Activated T-cell treated with anti-CD3 and anti-CD28 coated beads, Interleukin-2, amount 50 U/mL, for 72 hours (primary cell): ENCODE measurements around the gene SH2B3. TPM values are rescaled to one million over a fixed set of nuclear protein-coding genes. Genes with fewer than 3 reads are reported as not detected.

Source experiments
- ATAC-seq, 2 donors: fragments of 150-1000 bp; cut with Tn5 transposase; replicated peaks in 1 of 2; 2 replicates each; pipeline ENCODE4 v1.10.0; 2021; ENCODE audit warnings: moderate library complexity in 2 of 2, mild to moderate bottlenecking in 1 of 2
- DNase-seq, 2 donors: peaks; one replicate each; pipeline ENCODE4 v3.0.0; 2021 to 2022; ENCODE audit warnings: mixed read lengths in 1 of 2
- H3K27ac Mint-ChIP-seq: one replicate; pipeline ENCODE4 v1.8.0; 2022; ENCODE audit warnings: mild to moderate bottlenecking, moderate library complexity, mixed read lengths
- H3K27me3 Mint-ChIP-seq: one replicate; pipeline ENCODE4 v1.8.0; 2022; ENCODE audit warnings: low read depth, mixed read lengths
- H3K36me3 Mint-ChIP-seq, 2 donors: one replicate each; pipeline ENCODE4 v1.8.0; 2022; ENCODE audit warnings: mixed read lengths in 2 of 2, mild to moderate bottlenecking in 1 of 2; ENCODE audit not compliant: insufficient read depth in 2 of 2
- H3K4me1 Mint-ChIP-seq: one replicate; pipeline ENCODE4 v1.8.0; 2022; ENCODE audit warnings: low read depth, mixed read lengths
- H3K4me3 Mint-ChIP-seq, 2 donors: one replicate each; pipeline ENCODE4 v1.8.0; 2022; ENCODE audit warnings: mild to moderate bottlenecking in 2 of 2, mixed read lengths in 2 of 2, moderate library complexity in 2 of 2
- H3K9me3 Mint-ChIP-seq, 2 donors: one replicate each; pipeline ENCODE4 v1.8.0; 2022; ENCODE audit warnings: mixed read lengths in 2 of 2
- total RNA-seq, 2 donors: library from RNA; stranded (reverse); gene quantifications; one replicate each; pipeline ENCODE4 v1.2.3, GENCODE V29; 2022

The SH2B3 gene
- total RNA-seq, 2 donors from 2014 or later, result 33.3 to 37.4 TPM

DNA sequence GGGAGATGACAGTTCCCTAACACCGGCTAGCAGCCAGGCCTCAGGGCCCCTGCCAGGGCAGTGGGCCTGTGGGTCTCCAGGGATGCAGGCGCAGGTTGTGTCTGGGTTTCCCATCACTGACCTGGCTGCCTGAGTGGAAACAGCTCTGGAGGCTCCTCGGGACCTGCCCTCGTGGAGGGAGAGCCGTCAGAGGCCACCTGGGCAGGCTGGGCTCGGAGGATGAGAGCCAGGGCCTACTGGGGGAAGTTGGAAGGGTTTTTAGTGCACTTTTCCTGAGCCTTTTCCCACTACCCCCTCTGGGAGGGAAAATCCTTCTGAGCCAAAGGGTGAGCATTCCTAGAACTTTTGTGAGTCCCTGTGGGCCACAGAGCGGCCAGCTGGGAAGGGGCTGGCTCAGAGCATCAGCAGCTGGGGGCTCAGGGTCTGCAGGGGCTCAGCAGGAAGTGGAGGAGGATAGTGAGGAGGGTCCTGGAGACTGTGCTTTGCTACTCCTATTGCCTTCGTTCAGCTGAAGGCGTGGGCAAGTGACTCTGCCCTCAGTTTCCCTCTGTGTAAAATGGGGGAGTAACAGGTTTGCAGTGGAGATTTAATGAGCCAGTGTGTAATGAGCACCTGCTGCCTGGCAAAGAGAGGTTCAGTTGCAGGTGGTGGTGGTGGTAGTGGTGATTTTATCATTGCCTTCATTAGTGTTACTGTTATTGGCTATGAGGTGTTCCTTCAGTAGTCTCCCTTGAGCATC is 1.8 kb downstream of the SH2B3 start:
- Mint-ChIP-seq H3K4me1 (peaks cover 77% of the 10 kb centered on the region), H3K4me3 (peak overlapping the region; percentile 88 to 98), H3K27ac (peak overlapping the region; percentile 82), H3K36me3 (peaks cover 2 to 4% of the 10 kb centered on the region in 2 donors), H3K9me3 (no peaks in the 10 kb centered on the region), H3K27me3 (no peaks in the 10 kb centered on the region)
- ATAC-seq (no peak), DNase-seq (no peak)

DNA sequence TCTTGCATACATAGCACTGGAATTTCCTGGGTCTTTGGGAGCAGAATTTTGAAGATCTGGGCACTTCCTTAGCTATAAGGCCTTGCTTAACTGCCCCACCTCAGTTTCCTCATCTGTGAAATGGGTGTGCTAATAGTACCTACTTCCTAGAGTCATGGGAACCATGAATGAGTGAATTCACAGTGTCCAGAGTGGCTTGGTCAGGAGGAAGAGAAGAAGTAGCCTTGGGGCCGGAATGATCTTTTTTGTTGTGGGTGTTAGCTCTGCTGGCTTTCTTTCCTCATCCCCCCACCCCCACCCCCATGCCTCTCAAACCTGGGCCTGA is 2.4 kb downstream of the SH2B3 start:
- no peak overlapping the region for H3K27ac Mint-ChIP-seq
- H3K4me1 Mint-ChIP-seq, result peaks cover 77% of the 10 kb centered on the region
- no peaks in the 10 kb centered on the region for H3K9me3 Mint-ChIP-seq
- ATAC-seq (no peak), DNase-seq (no peak)
- H3K4me3 Mint-ChIP-seq, result peak overlapping the region; percentile 88 to 98
- H3K36me3 Mint-ChIP-seq, result peaks cover 2 to 4% of the 10 kb centered on the region in 2 donors
- no peaks in the 10 kb centered on the region for H3K27me3 Mint-ChIP-seq

DNA sequence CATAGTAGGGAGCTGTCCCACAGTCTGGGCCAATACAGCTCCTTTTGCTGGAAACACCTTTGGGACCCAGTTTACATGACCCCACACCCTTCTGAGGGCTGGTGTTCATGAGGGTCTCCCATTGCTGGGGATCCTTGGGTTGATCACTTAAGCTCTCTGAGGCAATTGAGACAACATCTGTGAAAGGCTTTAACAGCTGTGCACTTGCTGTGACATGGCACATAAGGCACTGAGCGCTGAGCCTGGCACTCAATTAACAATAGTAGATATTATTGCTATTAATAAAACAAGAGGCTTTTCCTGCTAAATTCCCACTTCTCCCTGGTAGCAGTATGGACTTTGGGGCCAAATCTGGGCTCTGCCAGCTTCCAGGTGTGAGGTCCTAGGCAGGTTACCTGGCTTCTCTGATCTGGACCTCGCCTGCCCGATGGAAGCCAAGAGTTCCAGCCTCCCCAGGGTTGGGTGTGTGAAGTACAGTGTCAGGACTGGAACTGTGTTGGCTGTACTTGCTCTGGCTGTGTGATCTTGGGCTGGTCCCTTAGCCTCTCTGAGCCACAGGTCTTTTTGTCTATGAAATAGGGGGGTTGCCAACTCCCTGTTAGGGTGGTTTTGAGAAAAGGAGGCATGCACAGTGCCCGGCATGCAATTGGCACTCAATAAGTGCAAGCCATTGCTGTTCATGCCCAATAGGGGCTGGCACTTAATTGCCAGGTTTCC is 3.1 kb downstream of the SH2B3 start:
- Mint-ChIP-seq H3K4me3 (peak overlapping the region; percentile 88 to 98), H3K27ac (peak overlapping the region; percentile 3), H3K36me3 (peaks cover 4 to 6% of the 10 kb centered on the region in 2 donors), H3K9me3 (no peaks in the 10 kb centered on the region), H3K4me1 (peaks cover 77% of the 10 kb centered on the region), H3K27me3 (no peaks in the 10 kb centered on the region)
- no peak for ATAC-seq
- DNase-seq, result no peak

DNA sequence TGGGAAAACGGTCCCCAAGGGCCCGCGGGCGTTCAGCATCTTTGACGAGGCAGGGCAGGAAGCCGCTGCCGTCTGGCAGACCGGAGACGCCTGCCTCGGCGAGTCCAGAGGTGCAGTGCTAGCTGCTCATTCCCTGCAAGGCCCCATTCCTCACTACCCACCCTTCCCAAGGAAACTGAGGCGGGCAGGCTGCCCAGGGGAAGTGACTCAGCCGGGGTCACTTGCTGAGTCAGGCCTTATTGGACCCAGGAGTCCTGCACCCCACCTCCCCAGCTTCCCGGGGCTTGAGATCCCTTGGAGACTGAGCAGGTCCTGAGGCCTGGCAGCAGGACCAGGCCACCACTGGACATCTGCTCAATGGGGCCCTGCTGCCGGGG is 3.7 kb downstream of the SH2B3 start:
- Mint-ChIP-seq H3K9me3 (no peaks in the 10 kb centered on the region), H3K27ac (peak overlapping the region; percentile 3), H3K4me1 (peaks cover 74% of the 10 kb centered on the region), H3K4me3 (peak overlapping the region; percentile 88 to 98), H3K36me3 (peaks cover 4 to 6% of the 10 kb centered on the region in 2 donors), H3K27me3 (no peaks in the 10 kb centered on the region)
- DNase-seq, result peak in 1 of 2 donors; percentile 35
- ATAC-seq, result no peak

DNA sequence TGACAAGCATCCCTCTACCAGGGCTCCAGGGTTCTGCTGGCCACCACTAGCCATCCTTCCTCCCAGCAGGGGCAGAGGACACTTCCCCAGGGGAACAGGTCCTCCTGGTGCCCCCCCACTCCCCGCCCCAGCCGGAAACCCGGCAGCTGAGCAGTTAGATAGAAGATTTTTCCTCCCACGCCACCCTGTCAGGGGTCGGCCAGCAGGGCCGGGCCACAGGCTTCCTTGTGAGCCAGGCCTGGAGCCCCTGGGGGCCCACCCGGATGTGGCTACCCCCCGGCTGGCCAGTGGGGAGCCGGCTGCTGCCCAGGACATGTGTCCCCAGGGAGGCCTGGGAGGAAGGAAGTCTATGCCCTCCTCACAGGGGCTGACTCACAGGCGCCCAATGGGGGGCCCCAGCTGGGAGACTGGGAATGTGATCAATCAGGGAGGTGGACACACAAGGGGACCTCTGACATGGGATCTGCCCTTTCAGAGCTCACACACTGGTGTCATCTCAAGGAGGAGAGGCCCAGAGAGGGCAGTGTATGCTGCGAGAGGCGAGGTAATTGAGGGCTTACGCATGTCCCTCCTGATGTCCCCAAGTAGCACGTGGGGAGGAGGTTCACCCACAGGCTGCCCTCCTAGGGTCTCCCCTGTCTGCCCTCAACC is 4.2 kb downstream of the SH2B3 start:
- no peaks in the 10 kb centered on the region for H3K9me3 Mint-ChIP-seq
- DNase-seq, result peak; percentile 40 to 47

DNA sequence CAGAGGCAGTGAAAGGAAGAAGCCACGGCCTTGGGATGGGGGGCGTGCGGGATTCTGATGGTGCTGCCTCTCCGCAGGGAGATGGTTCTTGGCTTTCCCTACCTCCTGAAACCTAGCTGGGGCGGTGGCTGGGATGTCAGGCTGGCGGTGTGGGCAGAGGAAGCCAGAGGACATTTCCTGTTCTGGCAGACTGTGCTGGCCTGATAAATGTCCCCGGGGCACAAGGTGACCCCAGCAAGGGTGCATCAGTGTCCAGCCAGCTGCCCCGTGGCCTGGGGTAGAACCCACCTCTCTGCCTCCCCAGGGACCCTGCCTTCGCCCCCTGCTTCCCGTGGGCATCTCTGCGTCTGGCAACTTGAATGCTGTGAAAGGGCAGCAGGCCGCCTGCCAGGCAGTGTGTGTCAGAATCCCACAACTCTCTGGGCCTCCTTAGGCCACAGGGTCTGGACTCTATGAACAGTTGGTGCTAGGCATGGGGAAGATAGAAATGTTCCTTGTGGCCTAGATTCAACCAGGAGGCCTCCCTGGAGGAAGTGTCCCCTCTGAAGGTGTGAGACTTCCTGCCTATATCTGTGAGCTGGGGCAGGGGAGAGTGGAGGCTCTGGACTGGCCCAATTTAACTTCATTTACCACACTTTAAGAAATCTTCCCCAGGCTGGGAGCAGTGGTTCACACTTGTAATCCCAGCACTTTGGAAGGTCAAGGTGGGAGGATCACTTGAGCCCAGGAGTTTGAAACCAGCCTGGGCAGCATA is 4.9 kb downstream of the SH2B3 start:
- ATAC-seq, result no peak
- Mint-ChIP-seq H3K36me3 (peaks cover 4 to 11% of the 10 kb centered on the region in 2 donors), H3K4me3 (peak overlapping the region; percentile 88 to 98), H3K27ac (no peak overlapping the region), H3K9me3 (no peaks in the 10 kb centered on the region), H3K4me1 (peaks cover 78% of the 10 kb centered on the region), H3K27me3 (no peaks in the 10 kb centered on the region)
- DNase-seq, result no peak

More for the DNA sequence above, 4.2 kb downstream of the SH2B3 start:
- Mint-ChIP-seq H3K27ac (peak overlapping the region; percentile 68), H3K27me3 (no peaks in the 10 kb centered on the region), H3K36me3 (peaks cover 4 to 8% of the 10 kb centered on the region in 2 donors), H3K4me1 (peaks cover 74% of the 10 kb centered on the region), H3K4me3 (peak overlapping the region; percentile 88 to 98)
- ATAC-seq, result no peak

DNA sequence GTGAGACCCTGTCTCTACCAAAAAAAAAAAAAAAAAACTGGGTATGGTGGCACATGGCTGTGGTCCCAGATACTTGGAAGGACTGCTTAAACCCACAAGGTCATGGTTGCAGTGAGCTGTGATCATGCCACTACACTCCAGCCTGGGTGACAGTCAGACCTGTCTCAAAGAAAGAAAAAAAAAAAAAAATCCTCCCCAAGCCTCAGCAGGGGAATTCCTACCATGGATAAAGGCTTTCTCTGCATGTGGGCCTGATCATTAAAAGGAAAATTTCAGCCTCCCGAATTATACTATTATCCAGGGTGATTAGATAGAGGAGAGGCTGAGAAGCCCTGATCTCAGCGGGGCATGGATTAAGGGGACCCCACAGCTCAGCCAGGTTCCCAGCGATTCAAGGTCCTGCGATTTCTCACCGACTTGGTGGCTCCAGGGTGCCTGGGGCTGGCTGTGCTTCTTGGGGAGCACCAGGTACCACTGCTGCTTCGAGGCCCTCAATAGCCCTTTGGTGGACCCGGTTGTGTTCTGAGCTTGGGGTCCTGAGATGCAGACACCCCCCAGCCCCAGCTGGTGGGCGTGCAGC is 5.6 kb downstream of the SH2B3 start:
- Mint-ChIP-seq H3K27me3 (no peaks in the 10 kb centered on the region), H3K36me3 (peaks cover 4 to 15% of the 10 kb centered on the region in 2 donors), H3K4me1 (peaks cover 78% of the 10 kb centered on the region), H3K27ac (no peak overlapping the region), H3K4me3 (peak overlapping the region; percentile 22 to 88), H3K9me3 (no peaks in the 10 kb centered on the region)
- ATAC-seq (no peak), DNase-seq (no peak)

DNA sequence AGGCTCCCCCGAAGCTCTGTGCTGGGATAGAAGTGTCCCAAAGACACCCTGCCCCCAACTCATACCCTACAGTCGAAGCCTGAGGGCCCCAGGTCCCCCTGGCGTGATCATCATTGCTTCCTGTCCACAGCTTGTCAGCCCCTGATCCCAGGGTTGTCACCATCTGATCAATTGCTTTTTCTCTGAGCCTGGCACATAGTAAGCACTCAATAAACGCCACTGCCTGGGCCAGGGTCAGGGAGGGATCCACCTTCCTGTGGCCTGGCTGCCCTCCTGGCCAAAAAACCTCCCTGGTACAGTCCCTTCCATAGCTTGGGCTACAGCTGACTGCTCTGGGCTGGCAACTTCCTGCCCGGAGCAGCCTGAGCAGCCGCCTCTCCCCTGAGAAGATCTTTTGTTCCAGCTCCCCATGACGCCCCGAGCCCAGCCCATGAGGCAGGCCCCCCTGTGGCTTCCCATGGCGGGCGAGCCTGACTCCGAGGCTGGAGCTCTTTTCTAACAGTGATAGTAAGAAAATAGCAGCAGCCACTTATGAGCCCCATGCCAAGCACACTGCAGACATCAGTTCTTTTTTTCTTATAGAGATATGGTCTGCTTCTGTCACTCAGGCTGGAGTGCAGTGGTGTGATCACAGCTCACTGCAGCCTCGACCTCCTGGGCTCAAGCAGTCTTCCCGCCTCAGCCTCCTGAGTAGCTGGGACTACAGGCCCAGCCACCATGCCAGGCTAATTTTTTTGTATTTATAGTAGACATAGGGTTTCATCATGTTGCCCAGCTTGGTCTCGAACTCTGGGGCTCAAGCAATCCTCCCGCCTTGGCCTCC is 6.5 kb downstream of the SH2B3 start:
- H3K36me3 Mint-ChIP-seq, result peaks cover 2 to 15% of the 10 kb centered on the region in 2 donors

DNA sequence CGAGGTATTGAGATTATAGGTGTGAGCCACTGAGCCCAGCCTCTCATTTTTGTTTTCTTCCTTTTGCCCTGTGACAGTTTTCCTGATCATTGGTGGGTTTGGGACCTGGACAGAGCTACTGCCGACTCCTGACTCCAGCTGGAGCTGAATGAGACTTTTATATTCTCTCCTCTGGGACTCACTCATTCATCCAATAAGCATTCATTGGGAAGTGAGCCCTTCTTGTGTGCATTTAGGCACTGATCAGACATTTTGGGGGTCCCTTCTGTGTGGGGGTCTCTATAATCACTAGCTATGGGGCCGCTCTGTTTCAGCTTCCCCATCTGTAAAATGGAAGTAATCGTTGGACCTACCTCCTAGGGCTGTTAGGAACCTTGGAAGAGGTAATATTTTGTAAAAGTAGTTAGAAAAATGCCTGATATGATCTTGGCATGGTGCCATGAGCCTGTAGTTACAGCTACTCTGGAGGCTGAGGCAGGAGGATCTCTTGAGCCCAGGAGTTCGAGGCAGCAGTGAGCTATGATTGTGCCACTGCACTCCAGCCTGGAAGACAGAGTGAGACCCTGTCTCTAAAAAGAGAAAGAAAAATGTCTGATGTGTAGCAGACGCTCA is 7.2 kb downstream of the SH2B3 start:
- Mint-ChIP-seq H3K9me3 (no peaks in the 10 kb centered on the region), H3K27ac (peak overlapping the region; percentile 80), H3K4me1 (peaks cover 71% of the 10 kb centered on the region), H3K4me3 (no peak overlapping the region), H3K27me3 (no peaks in the 10 kb centered on the region), H3K36me3 (peaks cover 2 to 15% of the 10 kb centered on the region in 2 donors)
- no peak for DNase-seq
- no peak for ATAC-seq

More for the DNA sequence above, 6.5 kb downstream of the SH2B3 start:
- Mint-ChIP-seq H3K9me3 (no peaks in the 10 kb centered on the region), H3K27ac (peak overlapping the region; percentile 80), H3K4me1 (peaks cover 78% of the 10 kb centered on the region), H3K4me3 (peak overlapping the region; percentile 35 to 64), H3K27me3 (no peaks in the 10 kb centered on the region)
- peak; percentile 19 to 22 for ATAC-seq
- no peak for DNase-seq

DNA sequence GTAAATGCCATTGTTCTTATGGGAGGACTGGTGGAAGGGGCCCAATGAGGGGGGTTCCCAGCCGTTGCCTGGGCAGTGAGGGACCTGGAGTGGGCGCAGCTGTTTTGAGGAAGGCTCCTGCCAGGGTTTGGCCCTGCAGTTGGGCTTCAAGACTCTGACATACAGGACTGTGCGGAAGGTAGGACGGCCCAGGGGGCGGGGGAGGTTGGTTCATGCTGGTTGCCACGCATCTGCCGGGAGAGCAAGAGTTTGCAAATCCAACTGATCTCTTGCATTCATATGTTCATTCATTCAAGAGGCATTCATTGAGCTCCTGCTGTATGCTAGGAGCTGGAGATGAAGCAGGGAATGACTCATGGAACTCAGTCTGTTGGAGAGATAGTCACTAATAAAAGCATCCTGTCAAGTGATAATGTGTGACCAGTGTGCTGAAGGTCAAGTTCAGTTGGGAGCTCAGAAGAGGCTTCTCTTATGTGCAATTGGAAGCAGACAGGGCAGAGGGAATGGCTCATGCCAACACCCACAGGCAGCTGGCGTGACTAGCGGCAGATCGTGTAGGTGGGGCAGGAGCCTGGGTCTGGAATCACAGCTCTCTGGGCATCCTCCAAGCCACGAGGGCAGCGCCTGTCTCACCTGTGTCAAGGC is 7.8 kb downstream of the SH2B3 start:
- no peak for DNase-seq
- H3K27ac Mint-ChIP-seq, result peak overlapping the region; percentile 35

DNA sequence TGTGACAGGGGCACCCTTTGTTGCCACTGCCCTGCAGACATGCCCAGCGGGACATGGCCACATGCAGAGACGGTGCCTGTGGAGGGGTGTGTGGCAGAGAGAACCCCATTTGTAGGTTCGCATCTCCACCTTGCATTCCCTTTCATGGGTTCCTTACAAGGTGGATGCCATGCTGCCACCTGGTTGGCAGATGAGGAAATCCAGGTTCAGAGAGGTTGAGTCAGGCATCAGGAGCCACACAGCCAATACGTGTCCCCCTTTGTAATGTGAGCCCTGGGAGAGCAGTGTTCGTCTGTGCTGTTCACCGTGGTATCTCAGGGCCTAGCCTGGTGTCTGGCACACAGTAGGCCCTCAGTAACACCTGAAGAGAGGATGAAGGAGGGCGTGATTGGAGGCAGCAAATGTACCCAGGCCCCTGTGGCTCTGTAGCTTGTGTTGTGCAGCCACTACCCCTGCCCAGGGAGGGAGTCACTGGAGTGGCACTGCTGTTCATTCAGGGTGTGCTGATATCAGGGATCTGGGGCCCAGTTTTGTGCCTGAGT is 9.1 kb downstream of the SH2B3 start:
- DNase-seq (no peak), ATAC-seq (no peak)
- no peaks in the 10 kb centered on the region for H3K9me3 Mint-ChIP-seq
- peaks cover 53% of the 10 kb centered on the region for H3K4me1 Mint-ChIP-seq
- peaks cover 0 to 15% of the 10 kb centered on the region in 2 donors for H3K36me3 Mint-ChIP-seq
- no peaks in the 10 kb centered on the region for H3K27me3 Mint-ChIP-seq
- peak overlapping the region; percentile 58 for H3K27ac Mint-ChIP-seq
- H3K4me3 Mint-ChIP-seq, result no peak overlapping the region

More for the DNA sequence above, 7.8 kb downstream of the SH2B3 start:
- Mint-ChIP-seq H3K36me3 (peaks cover 2 to 15% of the 10 kb centered on the region in 2 donors), H3K4me3 (no peak overlapping the region), H3K9me3 (no peaks in the 10 kb centered on the region), H3K4me1 (peaks cover 65% of the 10 kb centered on the region), H3K27me3 (no peaks in the 10 kb centered on the region)
- no peak for ATAC-seq
